CD4-positive, alpha-beta T cell treated with Interleukin-6 at 100 ng/mL for 8 hours (primary cell): Measurements from ENCODE around the gene PPP1R15B.
A peak's percentile ranks its signal among the peaks of the same experiment; 100 is the strongest.
"Not testable (repeated sequence)": the region's sequence is repeated elsewhere in the genome, so short reads cannot be mapped to it uniquely, and the experiment has no call there.

Source experiments
- DNase-seq: peaks from one replicate; pipeline ENCODE4 v3.0.0-alpha.2; 2020; ENCODE audit warnings: mixed read lengths, low spot score

PPP1R15B gene

DNA sequence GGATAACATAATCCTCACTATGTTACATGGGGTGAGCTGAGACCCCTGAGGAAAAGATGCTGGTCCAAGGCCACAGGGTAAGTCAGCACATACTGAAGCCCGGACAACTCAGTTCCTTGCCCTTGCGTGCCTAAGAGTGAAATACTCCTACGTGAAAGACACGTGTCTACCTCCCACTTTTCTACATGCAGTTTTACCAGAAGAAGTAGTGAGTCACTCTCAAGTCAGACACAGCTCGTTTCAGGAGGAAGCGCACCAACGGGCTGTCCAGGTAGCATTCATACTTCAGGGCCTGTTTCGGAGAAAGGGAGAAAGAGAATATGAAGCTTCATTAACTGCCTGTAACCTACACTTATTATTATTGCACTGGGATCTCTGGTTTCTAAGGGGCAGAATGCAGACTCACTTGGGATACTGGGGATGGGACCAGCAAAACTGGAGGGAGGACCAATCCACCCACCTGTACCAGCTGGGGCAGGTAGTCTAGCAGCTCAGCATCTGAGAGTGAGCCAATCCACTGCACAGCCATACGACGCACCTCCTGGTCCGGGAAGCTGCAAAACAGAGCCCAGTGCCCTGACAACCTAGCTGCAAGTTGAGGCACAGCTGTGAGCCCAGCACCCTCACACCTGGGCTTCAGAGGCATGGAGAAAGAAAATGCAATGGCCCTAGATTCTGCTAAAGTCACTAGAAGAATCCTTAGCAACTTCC lies 32.4 kb upstream of the PPP1R15B start:
- no peak for DNase-seq

DNA sequence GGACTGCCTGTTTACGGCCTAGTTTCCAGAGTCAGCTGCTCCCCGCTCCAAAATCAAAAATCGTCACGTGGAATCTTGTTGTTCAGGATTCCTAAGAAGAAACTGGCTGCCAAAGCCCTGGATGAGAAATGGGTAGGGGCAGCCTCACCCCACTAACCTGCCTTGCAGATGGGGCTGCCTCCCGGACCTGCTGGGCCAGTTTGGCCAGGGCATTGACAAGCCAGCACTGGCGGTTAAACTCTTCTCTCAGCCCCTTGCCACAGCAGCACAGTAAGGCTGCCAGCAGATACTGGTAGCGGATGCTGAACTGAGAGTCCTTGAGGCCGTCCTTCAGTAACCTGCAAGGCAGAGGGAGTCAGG lies 31.6 kb upstream of the PPP1R15B start:
- no peak for DNase-seq

DNA sequence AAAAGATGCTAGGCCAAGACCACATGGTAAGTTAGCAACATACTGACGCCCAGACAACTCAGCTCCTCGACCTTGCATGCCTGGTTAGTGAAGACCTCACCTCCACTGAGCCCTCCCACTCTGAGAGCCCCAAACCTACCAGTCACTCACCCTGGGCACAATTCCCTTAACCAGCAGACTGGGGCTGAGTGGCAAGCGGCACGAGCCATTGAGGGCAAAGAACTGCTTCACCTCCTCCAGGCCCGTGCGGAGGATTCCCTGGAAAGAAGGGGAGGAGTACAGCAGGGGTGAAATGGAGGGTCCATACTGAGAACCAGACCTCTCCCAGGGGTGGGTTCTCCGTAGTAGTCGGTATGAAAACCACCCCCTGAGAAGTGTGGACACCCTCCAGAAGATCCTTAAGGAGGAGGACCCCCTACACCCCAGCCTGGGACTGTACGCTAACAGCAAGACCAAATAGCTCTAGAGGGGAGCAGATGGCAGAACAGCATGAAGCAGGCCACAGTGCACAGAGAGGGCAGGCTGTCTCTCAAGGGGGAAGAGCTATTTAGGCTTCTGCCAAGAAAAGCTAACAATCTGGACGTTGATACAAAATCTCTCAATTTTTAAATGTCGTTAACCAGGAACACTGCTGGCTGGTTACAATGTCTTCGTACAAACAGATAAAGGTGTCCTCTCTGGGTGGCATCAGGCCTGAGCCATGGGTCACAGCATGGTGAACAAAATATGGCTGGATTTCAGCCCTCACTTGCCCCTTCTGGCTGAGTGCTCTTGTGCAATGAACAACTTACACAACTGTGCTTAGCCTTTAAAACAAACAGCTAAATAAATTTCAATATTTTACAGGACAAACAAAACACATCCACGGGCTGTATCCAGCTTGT lies 31.0 kb upstream of the PPP1R15B start:
- no peak for DNase-seq

DNA sequence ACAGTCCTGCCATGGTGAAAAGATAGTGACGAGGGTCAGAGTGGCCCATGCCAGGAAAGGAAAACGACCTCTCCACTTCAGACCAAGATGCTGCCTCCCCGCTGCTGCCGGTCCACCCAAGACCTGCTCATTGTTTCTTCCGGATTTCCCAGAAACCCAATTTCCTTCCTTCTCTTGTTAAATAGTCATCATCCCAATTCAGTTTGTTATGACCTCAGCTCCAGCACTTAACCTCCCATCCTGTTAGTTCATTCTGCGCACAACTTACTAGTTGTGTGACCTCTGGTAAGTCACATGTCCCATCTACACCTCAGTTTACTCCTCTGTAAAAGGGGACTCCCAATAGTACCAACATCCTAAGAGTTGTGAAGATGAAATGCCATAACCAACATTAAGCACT lies 29.9 kb upstream of the PPP1R15B start:
- DNase-seq, result no peak

DNA sequence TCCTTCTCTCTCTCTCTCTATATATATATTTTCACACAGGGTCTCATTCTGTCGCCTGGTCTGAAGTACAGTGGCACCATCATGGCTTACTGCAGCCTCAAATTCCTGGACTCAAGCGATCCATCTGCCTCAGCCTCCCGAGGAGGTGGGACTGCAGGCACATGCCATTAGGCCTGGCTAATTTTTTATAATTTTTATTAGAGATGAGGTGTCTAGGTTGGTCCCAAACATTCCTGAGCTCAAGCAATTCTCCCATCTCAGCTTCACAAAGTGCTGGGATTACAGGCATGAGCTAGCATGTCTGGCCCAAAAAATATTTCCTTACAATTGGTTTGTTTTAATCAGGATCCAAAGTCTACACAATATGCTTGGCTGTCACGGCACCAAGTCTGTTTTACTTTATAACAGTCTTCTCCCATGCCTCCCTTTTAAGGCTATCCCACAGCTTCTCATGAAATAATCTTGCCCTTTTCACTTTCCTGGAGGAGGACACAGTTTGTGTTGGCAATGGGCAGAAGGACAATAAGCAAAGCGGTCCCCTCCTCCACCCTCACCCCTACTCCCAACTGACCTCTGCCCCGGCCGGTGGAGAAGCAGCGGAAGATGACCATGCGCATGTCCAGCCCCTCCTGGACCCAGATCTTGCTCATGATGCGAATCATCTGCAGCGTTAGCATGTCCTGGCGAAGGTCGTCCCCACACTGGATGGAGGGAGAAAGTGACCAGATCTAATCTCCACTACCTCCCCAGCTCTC lies 28.2 kb upstream of the PPP1R15B start:
- DNase-seq, result no peak

DNA sequence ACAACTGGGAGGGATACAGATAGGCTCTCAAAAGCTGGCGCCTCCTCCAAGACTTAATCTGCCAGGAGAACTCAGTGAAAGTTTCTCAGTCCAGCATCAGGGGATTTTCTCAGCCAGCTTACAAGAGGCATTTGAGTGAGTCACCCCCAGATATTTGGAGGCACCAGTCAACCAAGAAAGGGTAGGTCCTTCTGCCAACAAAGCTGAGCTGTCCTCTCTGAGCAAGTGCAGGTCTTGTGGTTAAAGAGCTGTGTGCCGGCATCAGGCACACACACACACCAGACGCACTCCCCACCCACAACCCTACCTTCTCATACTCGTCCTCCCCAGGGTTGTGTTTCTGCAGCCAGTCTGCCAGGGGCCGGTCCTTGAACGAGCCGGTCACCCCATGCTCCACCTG lies 27.0 kb upstream of the PPP1R15B start:
- no peak for DNase-seq

DNA sequence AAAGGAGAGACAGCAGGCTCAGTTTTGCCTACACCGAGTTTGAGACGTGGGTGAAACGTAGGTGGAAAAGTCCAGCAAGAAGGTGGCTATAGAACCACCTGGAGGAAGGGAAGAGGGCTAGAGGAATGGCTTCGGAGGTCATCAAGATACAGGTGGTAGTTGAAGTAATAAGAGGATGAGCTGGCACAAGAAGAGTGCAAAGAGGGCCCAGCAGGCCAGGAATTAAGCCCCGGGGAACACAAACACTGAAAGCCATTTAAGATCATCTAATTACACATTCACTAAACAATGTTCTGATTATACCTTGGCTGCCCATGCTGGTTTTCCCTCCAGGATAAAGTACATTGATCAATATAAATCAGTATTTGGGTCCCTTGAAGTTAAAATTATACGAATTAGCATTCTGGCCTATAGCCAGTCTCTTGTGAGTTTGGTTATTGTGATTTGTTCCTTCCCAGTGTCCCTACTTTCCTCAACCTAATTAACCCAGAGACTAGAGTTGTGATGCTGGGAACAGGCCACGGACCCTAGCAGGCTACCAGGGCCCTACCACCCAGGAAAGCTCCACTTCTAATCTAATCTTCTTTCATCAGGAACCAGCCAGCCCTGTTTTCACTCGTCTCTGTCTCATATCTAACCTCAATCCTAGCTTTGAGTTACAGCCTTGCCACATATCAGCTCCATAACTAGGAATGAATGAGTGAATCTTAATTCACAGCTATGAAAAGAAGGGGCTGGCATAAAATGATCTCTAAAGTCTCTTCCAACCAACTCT lies 26.4 kb upstream of the PPP1R15B start:
- DNase-seq, result no peak

DNA sequence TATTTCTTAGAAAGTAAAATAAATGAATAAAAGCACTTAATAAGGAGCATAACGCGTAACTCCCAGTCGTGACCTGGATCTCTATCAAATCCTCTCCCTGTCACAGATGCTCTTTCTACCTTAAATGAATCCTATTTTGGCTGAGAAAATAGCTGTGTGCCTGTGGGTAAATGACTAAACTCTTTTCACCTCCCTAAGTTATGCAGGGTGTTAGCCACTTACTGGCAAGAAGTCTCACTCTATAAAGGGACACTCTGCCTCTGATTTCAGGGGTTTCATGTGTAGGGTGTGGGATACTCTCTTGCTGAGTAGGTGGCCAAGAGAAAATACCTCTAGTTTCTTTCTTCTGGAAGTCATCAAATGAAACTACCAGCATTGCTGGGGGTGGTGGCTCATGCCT lies 24.3 kb upstream of the PPP1R15B start:
- DNase-seq, result no peak

DNA sequence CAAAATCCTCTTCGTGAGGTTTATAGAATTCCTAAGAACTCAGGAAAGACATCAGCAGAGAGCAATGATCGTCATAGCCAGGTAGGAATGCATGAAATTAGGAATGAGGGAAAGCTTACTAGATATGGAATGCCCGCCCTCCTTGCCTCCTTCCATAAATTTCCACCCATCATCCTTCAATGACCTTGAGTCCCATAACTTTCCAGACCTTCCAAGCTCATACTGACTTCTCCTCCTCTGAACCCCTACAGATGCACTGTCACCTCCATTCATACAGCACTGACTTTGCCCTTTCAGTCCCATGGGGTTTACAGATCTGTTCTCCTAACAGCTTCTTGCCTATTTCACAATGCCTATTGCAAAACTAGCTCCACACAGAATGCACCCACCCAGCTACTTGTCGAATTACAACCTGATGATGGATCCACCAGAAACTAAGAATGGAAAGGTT lies 23.8 kb upstream of the PPP1R15B start:
- no peak for DNase-seq

DNA sequence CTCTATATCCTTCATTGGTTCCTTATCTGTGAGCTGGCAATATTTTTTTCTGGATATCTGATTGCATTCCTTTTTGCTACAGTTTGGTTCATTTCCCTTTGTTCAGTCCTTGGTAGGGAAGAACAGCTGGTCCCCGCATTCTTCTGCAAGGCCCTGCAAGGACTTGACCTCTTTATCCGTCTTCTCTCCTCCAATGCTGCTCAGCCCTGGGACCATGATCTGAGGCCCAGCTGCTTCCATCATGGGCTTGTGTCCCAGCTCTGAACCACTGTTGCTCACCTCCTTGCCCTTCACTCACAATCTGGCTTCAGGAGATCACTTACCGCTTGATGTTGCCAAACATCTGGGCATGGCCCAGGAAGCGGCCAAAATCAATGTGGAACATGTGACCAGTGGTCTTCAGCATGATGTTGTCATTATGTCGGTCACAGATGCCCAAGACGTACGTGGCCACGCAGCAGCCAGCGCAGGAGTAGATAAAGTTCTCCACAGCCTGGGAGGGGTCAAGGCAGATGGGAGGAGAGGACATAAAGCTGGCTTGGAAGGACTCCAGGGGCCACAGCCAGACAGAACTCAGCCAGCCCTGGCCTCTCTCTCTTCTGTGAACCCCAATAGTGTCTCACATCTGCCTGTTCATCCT lies 22.6 kb upstream of the PPP1R15B start:
- DNase-seq, result no peak

DNA sequence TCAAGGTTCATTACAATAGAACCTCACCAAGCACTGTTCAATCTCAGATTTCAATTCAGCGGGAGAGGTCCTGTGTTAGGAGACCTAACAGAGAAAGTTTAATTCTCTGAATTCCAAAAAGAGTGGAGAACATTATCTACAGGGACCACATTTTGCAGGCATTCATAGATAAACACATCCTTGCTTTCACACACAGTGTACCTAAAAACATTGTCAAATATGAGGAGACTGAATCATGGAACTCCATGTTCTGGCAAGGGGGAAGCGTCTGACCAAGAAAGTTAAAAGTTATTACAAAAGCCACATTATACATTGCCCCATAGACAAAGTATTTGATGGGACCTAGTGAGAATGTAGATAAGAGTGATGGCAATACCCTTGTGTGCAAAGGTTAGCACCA lies 21.1 kb upstream of the PPP1R15B start:
- no peak for DNase-seq

DNA sequence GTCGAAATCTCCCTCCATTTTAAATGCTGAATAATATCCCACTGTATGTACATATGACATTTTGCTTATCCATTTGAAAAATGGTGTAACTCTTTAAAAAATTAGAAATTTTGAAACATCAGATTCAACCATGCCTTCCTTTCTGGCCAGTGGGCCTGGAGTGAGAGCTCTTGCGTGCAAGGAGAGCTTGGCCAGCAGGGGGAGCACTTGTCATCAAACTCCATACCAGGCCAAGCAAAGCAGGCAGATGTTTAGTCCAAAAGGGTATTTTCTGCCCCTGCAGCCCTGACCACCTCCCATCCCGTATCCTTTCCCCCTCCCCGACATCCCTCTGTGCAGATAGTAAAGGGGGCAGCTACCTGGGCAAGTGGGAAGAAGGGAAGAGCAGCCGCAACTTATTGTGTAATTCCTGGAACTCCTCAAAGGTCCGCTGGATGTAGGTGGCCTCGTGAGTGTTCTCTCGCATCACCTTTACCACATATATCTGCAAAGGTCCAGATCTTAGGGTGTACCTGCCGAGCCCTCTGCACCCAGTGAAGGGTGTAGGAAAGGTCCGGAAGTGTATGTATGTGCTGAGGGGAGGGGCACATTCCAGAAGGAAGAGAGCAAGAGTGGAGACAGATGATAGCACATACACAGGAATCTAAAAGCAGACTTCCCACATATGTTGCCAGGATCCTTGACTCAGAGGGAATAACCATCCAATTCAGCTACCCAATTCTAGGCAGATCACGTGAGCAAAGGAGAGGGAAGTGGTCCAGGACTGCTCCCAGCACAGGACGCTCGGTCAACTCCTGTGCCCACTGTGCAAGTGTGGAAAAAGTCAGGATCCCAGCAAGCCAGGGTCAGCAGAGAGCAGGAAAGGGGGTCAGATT lies 19.9 kb upstream of the PPP1R15B start:
- DNase-seq, result peak; percentile 73

DNA sequence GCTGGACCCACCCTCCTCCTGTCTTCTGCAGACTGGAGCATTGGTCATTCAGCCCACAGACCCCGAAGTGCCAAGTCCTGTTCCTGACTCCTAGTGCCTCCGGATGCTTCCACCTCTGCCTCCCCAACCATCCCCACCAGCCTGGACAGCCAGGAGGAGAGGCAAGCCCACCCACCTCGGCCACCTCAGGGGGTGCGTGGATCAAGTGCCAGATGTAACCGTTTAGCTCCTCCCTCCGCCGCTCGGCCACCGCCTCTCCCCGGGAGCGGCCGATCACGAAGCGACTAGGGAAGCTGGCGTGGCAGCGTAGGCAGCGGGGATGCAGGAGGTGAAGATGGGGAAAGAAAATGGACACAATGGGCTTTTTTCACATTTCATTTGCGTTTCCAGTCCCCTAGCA lies 18.1 kb upstream of the PPP1R15B start:
- DNase-seq, result no peak

DNA sequence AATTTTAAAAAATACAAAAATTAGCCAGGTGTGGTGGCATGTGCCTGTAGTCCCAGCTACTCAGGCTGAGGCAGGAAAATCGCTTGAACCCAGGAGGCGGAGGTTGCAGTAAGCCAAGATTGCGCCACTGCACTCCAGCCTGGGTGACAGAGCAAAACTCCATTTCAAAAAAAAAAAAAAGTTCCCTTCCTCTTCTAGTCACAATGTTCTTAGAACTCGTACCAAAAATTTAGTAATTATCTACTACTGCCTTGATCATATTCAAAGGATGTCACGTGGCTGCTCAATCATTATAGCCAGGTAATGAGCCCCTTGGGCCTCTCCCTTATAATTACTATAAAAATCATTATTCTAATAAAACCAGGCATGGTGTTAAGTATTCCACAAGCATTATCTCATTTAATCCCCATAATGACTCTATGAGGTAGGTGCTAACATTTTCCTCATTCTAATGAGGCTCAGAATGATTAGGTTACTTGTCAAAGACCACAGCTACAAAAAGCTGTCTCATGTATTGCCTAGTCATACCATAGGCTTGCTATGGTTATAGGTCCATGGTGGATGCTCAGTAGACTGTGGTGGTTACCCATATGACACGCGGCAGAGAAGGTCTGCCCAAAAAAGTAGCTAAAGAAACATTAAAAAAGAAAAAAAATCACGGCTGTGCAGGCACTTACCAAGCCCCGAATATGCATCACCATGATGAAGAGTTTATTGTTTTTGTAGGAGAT lies 15.5 kb upstream of the PPP1R15B start:
- DNase-seq, result no peak

DNA sequence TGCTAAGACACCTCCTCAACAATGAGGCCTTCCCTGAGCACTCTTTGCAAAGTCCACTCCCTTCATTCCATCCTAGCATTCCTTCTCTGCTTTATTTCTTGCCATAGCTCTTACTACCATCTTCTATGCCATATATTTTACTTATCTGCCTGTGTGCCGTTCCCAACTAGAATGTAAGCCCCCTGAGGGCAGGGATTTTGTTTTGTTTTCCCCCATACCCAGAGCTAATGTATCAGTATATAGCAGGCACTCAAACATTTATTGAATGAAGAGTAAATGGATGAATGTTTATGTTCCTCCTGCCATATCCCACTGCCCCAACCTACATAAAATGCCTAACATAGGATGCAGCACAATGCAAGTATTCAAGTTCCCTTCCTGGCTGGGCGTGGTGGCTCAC lies 14.9 kb upstream of the PPP1R15B start:
- DNase-seq, result no peak

DNA sequence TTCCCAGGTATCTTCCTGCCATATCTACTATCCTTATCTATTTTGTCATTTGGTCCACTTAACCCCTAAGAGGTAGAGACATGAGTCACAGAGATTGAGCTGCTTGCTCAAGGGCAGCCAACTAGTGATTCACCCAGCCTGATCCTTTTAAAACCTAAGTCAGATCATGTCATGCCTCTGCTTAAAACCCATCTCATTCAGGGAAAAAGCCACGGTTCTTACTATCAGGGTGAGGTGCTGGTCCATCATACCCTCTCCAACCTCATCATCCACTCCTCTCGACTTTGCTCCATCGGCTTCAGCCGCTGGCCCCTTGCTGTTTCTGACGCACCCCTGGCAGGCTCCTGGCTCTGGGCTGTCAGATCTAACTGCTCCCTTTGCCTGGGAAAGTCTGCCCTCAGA lies 14.4 kb upstream of the PPP1R15B start:
- DNase-seq, result no peak

DNA sequence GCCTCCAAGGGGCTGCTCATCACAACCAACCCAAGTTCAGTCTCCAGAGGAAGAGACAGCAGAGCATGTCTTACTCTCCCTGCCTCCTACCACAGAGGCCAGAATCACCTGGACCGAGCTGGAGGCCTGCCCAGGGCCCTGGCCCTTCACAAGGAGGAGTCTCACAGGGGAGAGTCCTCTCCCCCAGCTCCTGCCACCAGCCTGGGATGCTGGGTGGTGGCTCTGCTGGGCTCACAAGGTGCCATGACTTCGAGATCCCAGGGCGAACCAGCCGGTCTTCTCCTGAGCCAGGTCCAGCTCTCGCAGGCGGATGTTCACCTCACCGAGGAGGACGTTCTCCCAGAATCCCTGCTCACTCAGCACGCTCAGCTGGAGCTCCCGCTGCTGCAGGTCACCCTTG lies 13.0 kb upstream of the PPP1R15B start:
- no peak for DNase-seq

DNA sequence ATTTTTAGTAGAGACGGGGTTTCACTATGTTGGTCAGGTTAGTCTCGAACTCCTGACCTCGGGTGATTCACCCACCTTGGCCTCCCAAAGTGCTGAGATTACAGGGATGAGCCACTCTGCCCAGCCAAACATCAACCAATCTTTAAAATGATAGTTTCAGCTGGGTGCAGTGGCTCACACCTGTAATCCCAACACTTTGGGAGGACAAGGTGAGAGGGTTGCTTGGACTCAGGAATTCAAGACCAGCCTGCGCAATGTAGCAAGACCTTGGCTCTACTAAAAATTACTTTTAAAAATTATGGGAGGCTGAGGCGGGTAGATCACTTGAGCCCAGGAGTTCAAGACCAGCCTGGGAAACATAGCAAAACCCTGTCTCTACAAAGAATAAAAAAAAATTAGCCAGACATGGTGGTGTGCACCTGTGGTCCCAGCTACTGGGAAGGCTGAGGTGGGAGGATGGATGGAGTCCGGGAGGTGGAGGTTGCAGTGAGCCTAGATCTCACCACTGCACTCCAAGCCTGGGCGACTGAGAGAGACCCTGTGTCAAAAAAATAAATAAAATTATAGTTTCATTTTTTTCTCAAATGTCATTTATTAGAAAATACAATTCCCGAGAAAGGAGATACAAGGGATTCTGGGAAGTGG lies 10.6 kb upstream of the PPP1R15B start:
- not testable (repeated sequence) for DNase-seq

DNA sequence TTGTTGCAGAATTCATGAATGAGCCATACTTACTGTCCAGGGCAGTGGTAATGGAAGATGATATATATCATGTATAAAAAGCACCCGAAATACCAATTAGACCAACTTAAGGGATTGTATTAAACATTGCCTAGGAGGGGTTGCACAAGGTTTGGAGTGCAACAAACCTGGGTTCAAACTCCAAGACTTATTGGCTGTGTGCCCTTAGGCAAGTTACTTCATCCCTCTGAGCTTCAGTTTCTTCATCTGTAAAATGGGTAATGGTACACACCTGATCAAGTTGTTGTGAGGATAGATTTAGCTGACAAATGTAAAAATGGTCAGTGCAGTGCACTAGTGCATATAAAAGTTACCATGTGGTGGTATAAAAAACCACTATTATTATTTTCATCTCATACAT lies 9.8 kb upstream of the PPP1R15B start:
- no peak for DNase-seq
